HepG2 (cell line): ENCODE results near the gene CPM. TPM values are rescaled to one million over a fixed set of nuclear protein-coding genes. Genes with fewer than 3 reads are reported as not detected.

Experiments
- ATAC-seq: fragments of 200-7000 bp; cut with Tn5 transposase; 3 replicates; pipeline ENCODE4 v1.9.1; 2020; ENCODE audit warnings: mild to moderate bottlenecking, moderate library complexity
- BruUV-seq: library from RNA; stranded (reverse); fragments of 400-500 nt; replicated peaks from 2 replicates; lab custom pipeline; 2021; lab: Mats Ljungman, UMichigan
- CTCF ChIA-PET: fragments of 300-600 bp; formaldehyde crosslinking; extraction: SDS; loops from one replicate; lab custom pipeline; 2021; ENCODE audit warnings: low total read pairs, inconsistent platforms, low intra/inter-chr PET ratio; lab: Yijun Ruan, JAX
- POLR2A ChIA-PET: fragments of 350-600 bp; sonication (Branson Sonifier 250); formaldehyde crosslinking; loops from one replicate; lab custom pipeline; 2020; ENCODE audit warnings: antibody characterized with exemption, inconsistent platforms; lab: Yijun Ruan, JAX
- DNase-seq: peaks from one replicate; pipeline ENCODE4 v3.0.0-alpha.2; 2015; ENCODE audit warnings: low spot score
- FAIRE-seq: peaks from 3 replicates; lab custom pipeline; 2011; peaks lifted over from hg19 to GRCh38; lab: Jason Lieb, UNC
- H2AFZ ChIP-seq: one replicate; pipeline ENCODE4 v1.6.1; 2011; ENCODE audit warnings: low read length, inconsistent platforms
- H3K27ac ChIP-seq: fragments of 300-600 bp; 3 replicates; pipeline ENCODE4 v1.8.0; 2011; ENCODE audit warnings: mixed run types, mild to moderate bottlenecking, mixed read lengths, low read length, inconsistent platforms; ENCODE audit not compliant: insufficient read depth; ENCODE audit errors: extremely low read length
- H3K27me3 ChIP-seq, 2 experiments: fragments of 200-600 bp in 1 of 2; 2 replicates in 1 of 2; 3 replicates in 1 of 2; pipeline versions ENCODE4 v1.6.0 to v1.8.0; 2011; ENCODE audit warnings: low read length in 2 of 2, mild to moderate bottlenecking in 2 of 2, moderate library complexity in 2 of 2, inconsistent platforms in 1 of 2; ENCODE audit not compliant: insufficient read depth in 2 of 2, control insufficient read depth in 1 of 2
- H3K36me3 ChIP-seq, 2 experiments: fragments of 200-600 bp in 1 of 2; replicated peaks in 1 of 2; 2 replicates in 1 of 2; 3 replicates in 1 of 2; pipeline versions ENCODE4 v1.5.1 to v1.8.0; 2011; ENCODE audit warnings: low read length in 2 of 2, inconsistent platforms in 1 of 2; ENCODE audit not compliant: insufficient read depth in 2 of 2, control insufficient read depth in 1 of 2
- H3K4me1 ChIP-seq: 2 replicates; pipeline ENCODE4 v1.5.1; 2012; ENCODE audit warnings: low read length, inconsistent platforms; ENCODE audit not compliant: insufficient read depth
- H3K4me2 ChIP-seq: 2 replicates; pipeline ENCODE4 v1.6.0; 2011; ENCODE audit warnings: low read depth, low read length, inconsistent platforms
- H3K4me3 ChIP-seq, 3 experiments: fragments of 200-600 bp in 1 of 3; sonication (generic), shearing (Covaris generic) in 1 of 3; replicated peaks in 1 of 3; 2 replicates each; pipeline ENCODE4 v1.5.1; 2011 to 2016; ENCODE audit warnings: low read length in 3 of 3, inconsistent platforms in 2 of 3, low read depth in 2 of 3, mild to moderate bottlenecking in 2 of 3, control low read depth in 1 of 3, mixed read lengths in 1 of 3; ENCODE audit not compliant: insufficient read depth in 1 of 3
- H3K79me2 ChIP-seq: one replicate; pipeline ENCODE4 v1.6.1; 2011; ENCODE audit warnings: low read length, inconsistent platforms; ENCODE audit not compliant: insufficient read depth
- H3K9ac ChIP-seq: 2 replicates; pipeline ENCODE4 v1.6.0; 2011; ENCODE audit warnings: mild to moderate bottlenecking, low read depth, low read length, inconsistent platforms; ENCODE audit not compliant: insufficient read depth
- H3K9me3 ChIP-seq: 2 replicates; pipeline ENCODE4 v1.5.1; 2012; ENCODE audit warnings: mild to moderate bottlenecking, low read length
- H4K20me1 ChIP-seq: 2 replicates; pipeline ENCODE4 v1.6.0; 2011; ENCODE audit warnings: inconsistent platforms, mild to moderate bottlenecking, low read length, moderate library complexity; ENCODE audit not compliant: insufficient read depth
- FOXJ3 ChIP-seq: sonication (generic); formaldehyde crosslinking; IDR thresholded peaks from 2 replicates; pipeline ENCODE4 v1.4.0; 2020; ENCODE audit warnings: missing genetic modification reagents, mild to moderate bottlenecking, borderline replicate concordance
- FOXK2 ChIP-seq: fragments of 450-650 bp; IDR thresholded peaks from 2 replicates; pipeline ENCODE4 v1.6.1; 2016
- PRDM10 ChIP-seq: sonication (generic); formaldehyde crosslinking; IDR thresholded peaks from 2 replicates; pipeline ENCODE4 v1.4.0; 2020; ENCODE audit warnings: low read depth, missing genetic modification reagents
- RBAK ChIP-seq: sonication (generic); formaldehyde crosslinking; IDR thresholded peaks from 2 replicates; pipeline ENCODE4 v1.5.1; 2020; ENCODE audit warnings: mild to moderate bottlenecking, missing genetic modification reagents
- ZNF7 ChIP-seq: IDR thresholded peaks from 2 replicates; pipeline ENCODE4 v1.6.1; 2016; ENCODE audit warnings: missing biosample characterization, missing genetic modification reagents
- WGBS: methylation state at CpG from one replicate; pipeline ENCODE4 v1.1.6; 2017; ENCODE audit warnings: low lambda C conversion rate; 5-methylcytosine and 5-hydroxymethylcytosine counted together
- in situ Hi-C: cut with HindIII; loops from 2 replicates; pipeline ENCODE4 v1.10.0; 2017; ENCODE audit warnings: low pct_unique_long_range_greater_than_20kb; ENCODE audit not compliant: extremely low pct_ligation_motif_present
- intact Hi-C: fragments of 100-400 bp; cut with micrococcal nuclease; formaldehyde crosslinking; loops from one replicate; pipeline ENCODE4 v1.10.0; 2022; ENCODE audit not compliant: unreplicated experiment
- polyA plus RNA-seq, 8 experiments: library from polyadenylated mRNA; depleted of rRNA in 3 of 8; stranded (reverse) in 7 of 8; unstranded in 1 of 8; fragments of >200 nt; fragmentation: Illumina TruSeq in 4 of 8; extraction: Trizol in 4 of 8; gene quantifications; 2 replicates each; pipeline versions ENCODE4 v1.2.1 to v1.2.3, GENCODE V29; 2011 to 2016; ENCODE audit warnings: low read depth in 4 of 8, missing spikeins in 1 of 8, mixed read lengths in 1 of 8; ENCODE audit not compliant: insufficient read depth in 1 of 8
- total RNA-seq, 5 experiments: library from RNA; depleted of rRNA; stranded (reverse); fragments of >200 nt; fragmentation: Illumina TruSeq; extraction: Trizol; gene quantifications; 2 replicates each; pipeline ENCODE4 v1.2.3, GENCODE V29; 2016; ENCODE audit warnings: low read depth in 1 of 5
- TF ChIP-seq, protein P1 (sequence below): sonication (generic); formaldehyde crosslinking; IDR thresholded peaks from 2 replicates; pipeline ENCODE4 v1.4.0; 2020; ENCODE audit warnings: missing genetic modification reagents

CPM gene
- total and polyA plus RNA-seq, 2 of the 13 experiments (the other 11 are each of a cell fraction or from before 2014, with no cell fraction given), result not detected

GRCh38 chr12:68887641-68888040 lies 45.3 kb downstream of the CPM start:
- DNase-seq (no peak), FAIRE-seq (no peak), ATAC-seq (no peak)
- no peaks in the 10 kb centered on the region for H3K79me2 ChIP-seq
- no peaks in the 10 kb centered on the region for H4K20me1 ChIP-seq
- WGBS, result 6% methylated on average over 1 of the region's 1 CpG
- no peak overlapping the region for H3K27ac ChIP-seq
- no TSS peak for BruUV-seq
- no peaks in the 10 kb centered on the region for H3K27me3 ChIP-seq
- no peak overlapping the region for H3K9ac ChIP-seq
- no peak overlapping the region for H3K4me3 ChIP-seq
- CTCF ChIA-PET, result no interaction called here
- H3K4me1 ChIP-seq, result peaks cover 6% of the 10 kb centered on the region
- H3K4me2 ChIP-seq, result no peak overlapping the region
- no peak overlapping the region for H2AFZ ChIP-seq
- intact Hi-C loops (no loop called here), in situ Hi-C loops (no loop called here)
- H3K9me3 ChIP-seq, result no peaks in the 10 kb centered on the region
- POLR2A ChIA-PET, result no interaction called here
- TF ChIP-seq RBAK (CRISPR knock-in tag) (no peak), ZNF7 (CRISPR knock-in tag) (no peak), FOXJ3 (CRISPR knock-in tag) (no peak), FOXK2 (no peak), PRDM10 (CRISPR knock-in tag) (no peak)
- TF ChIP-seq, protein P1, sequence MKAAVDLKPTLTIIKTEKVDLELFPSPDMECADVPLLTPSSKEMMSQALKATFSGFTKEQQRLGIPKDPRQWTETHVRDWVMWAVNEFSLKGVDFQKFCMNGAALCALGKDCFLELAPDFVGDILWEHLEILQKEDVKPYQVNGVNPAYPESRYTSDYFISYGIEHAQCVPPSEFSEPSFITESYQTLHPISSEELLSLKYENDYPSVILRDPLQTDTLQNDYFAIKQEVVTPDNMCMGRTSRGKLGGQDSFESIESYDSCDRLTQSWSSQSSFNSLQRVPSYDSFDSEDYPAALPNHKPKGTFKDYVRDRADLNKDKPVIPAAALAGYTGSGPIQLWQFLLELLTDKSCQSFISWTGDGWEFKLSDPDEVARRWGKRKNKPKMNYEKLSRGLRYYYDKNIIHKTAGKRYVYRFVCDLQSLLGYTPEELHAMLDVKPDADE (CRISPR knock-in tag), result no peak
- H3K36me3 ChIP-seq, result no peaks in the 10 kb centered on the region
